Panc1 (cell line): ENCODE data around the gene RAD9A.

ENCODE experiments used
- CTCF ChIP-seq: fragments of 450-650 bp; IDR thresholded peaks from 2 replicates; pipeline ENCODE4 v1.5.1; 2017; ENCODE audit warnings: mild to moderate bottlenecking
- POLR2AphosphoS5 ChIP-seq: IDR thresholded peaks from 2 replicates; pipeline ENCODE4 v1.6.1; 2012; ENCODE audit warnings: mild to moderate bottlenecking, low read depth, low read length, moderate library complexity
- TF ChIP-seq, protein P1 (sequence below), 2 experiments: IDR thresholded peaks; 2 replicates each; pipeline ENCODE4 v1.6.1; 2011 to 2012; ENCODE audit warnings: low read depth in 2 of 2, control low read depth in 1 of 2, low read length in 1 of 2, mild to moderate bottlenecking in 1 of 2, moderate library complexity in 1 of 2; ENCODE audit not compliant: insufficient read depth in 1 of 2

DNA sequence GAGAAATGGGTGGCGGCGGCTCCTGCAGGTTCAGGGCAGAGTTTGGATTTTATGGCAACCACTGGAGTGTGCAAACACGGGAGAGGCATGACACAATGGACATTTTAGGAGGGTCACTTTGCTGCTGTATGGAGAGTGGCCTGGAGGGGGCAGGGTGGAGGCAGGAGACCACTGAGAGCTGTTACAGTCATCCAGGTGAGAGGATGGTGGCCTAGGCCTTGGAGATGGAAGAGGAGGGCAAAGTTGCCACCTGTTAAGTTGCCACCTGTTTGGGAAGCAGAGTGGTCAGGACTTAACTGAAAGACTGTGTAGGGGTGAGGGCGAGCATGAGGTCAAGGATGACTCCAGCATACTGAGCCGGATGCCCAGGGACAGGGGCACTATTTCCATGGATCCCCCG, 2.3 kb upstream of the RAD9A start:
- TF ChIP-seq, protein P1, sequence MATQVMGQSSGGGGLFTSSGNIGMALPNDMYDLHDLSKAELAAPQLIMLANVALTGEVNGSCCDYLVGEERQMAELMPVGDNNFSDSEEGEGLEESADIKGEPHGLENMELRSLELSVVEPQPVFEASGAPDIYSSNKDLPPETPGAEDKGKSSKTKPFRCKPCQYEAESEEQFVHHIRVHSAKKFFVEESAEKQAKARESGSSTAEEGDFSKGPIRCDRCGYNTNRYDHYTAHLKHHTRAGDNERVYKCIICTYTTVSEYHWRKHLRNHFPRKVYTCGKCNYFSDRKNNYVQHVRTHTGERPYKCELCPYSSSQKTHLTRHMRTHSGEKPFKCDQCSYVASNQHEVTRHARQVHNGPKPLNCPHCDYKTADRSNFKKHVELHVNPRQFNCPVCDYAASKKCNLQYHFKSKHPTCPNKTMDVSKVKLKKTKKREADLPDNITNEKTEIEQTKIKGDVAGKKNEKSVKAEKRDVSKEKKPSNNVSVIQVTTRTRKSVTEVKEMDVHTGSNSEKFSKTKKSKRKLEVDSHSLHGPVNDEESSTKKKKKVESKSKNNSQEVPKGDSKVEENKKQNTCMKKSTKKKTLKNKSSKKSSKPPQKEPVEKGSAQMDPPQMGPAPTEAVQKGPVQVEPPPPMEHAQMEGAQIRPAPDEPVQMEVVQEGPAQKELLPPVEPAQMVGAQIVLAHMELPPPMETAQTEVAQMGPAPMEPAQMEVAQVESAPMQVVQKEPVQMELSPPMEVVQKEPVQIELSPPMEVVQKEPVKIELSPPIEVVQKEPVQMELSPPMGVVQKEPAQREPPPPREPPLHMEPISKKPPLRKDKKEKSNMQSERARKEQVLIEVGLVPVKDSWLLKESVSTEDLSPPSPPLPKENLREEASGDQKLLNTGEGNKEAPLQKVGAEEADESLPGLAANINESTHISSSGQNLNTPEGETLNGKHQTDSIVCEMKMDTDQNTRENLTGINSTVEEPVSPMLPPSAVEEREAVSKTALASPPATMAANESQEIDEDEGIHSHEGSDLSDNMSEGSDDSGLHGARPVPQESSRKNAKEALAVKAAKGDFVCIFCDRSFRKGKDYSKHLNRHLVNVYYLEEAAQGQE (IDR thresholded peaks at IDR 0.05; ENCODE audit: insufficient read depth in 1 of 2, low read depth in 2 of 2, low read length in 1 of 2) = no peak
- TF ChIP-seq CTCF (no peak; the same call in 1 of the 2 replicates), POLR2AphosphoS5 (peak; percentile 42; the same call in 1 of the 2 replicates)
